WTC11 (cell line): ENCODE data around the gene SBF2. TPM values are rescaled to one million over a fixed set of nuclear protein-coding genes. Genes with fewer than 3 reads are reported as not detected.

Experiments
- ATAC-seq: fragments of 200-7000 bp; cut with Tn5 transposase; 2 replicates; pipeline ENCODE4 v1.10.0; 2021; ENCODE audit warnings: mild to moderate bottlenecking, moderate library complexity
- CTCF ChIA-PET: fragments of 300-600 bp; sonication (Branson Sonifier 250); formaldehyde crosslinking; loops from one replicate; lab custom pipeline; 2021; ENCODE audit warnings: antibody characterized with exemption; lab: Charles Lee
- POLR2A ChIA-PET: fragments of 350-600 bp; sonication (Branson Sonifier 250); formaldehyde crosslinking; loops from one replicate; lab custom pipeline; 2021; ENCODE audit warnings: antibody characterized with exemption; lab: Charles Lee
- DNase-seq: peaks from one replicate; pipeline ENCODE4 v3.0.0; 2021; ENCODE audit warnings: low spot score
- H3K27ac Mint-ChIP-seq: 2 replicates; pipeline ENCODE4 v1.8.0; 2021; ENCODE audit warnings: mixed read lengths
- H3K27me3 Mint-ChIP-seq: 2 replicates; pipeline ENCODE4 v1.8.0; 2021; ENCODE audit warnings: low read depth, mild to moderate bottlenecking, moderate library complexity, mixed read lengths
- H3K36me3 Mint-ChIP-seq: 2 replicates; pipeline ENCODE4 v1.8.0; 2021; ENCODE audit warnings: mixed read lengths
- H3K4me1 Mint-ChIP-seq: 2 replicates; pipeline ENCODE4 v1.8.0; 2022; ENCODE audit warnings: mixed read lengths
- H3K4me3 Mint-ChIP-seq: 2 replicates; pipeline ENCODE4 v1.8.0; 2021; ENCODE audit warnings: mild to moderate bottlenecking, moderate library complexity, mixed read lengths
- H3K9me3 Mint-ChIP-seq: 2 replicates; pipeline ENCODE4 v1.8.0; 2021; ENCODE audit warnings: mixed read lengths
- CBFB ChIP-seq: sonication (generic); formaldehyde crosslinking; IDR thresholded peaks from 2 replicates; pipeline ENCODE4 v1.8.1; 2022; ENCODE audit warnings: mild to moderate bottlenecking, low read depth, missing genetic modification reagents
- CREB1 ChIP-seq: sonication (generic); formaldehyde crosslinking; IDR thresholded peaks from 2 replicates; pipeline ENCODE4 v1.8.0; 2023; ENCODE audit warnings: mild to moderate bottlenecking, missing genetic modification reagents
- ESRRA ChIP-seq: sonication (generic); formaldehyde crosslinking; IDR thresholded peaks from 2 replicates; pipeline ENCODE4 v1.8.1; 2022; ENCODE audit warnings: mild to moderate bottlenecking, missing genetic modification reagents, borderline replicate concordance
- GRHL2 ChIP-seq: fragments of 250-450 bp; sonication (Bioruptor Pico); IDR thresholded peaks from 2 replicates; pipeline ENCODE4 v1.8.0; 2022; ENCODE audit warnings: mild to moderate bottlenecking, moderate library complexity; ENCODE audit not compliant: insufficient replicate concordance, severe bottlenecking
- GTF2I ChIP-seq: fragments of 250-450 bp; sonication (Bioruptor Pico); conservative IDR thresholded peaks from 2 replicates; pipeline ENCODE4 v1.4.0; 2021; ENCODE audit warnings: mild to moderate bottlenecking
- HMGA2 ChIP-seq: fragments of 250-450 bp; sonication (Bioruptor Pico); IDR thresholded peaks from 2 replicates; pipeline ENCODE4 v1.4.0; 2021; ENCODE audit warnings: mild to moderate bottlenecking, moderate library complexity
- KAT7 ChIP-seq: sonication (generic); formaldehyde crosslinking; IDR thresholded peaks from 2 replicates; pipeline ENCODE4 v1.8.1; 2023; ENCODE audit warnings: missing genetic modification reagents, mild to moderate bottlenecking, borderline replicate concordance
- NFATC4 ChIP-seq: fragments of 250-450 bp; sonication (Bioruptor Pico); IDR thresholded peaks from 2 replicates; pipeline ENCODE4 v1.9.0; 2021; ENCODE audit warnings: mild to moderate bottlenecking
- NR1H2 ChIP-seq: sonication (generic); formaldehyde crosslinking; IDR thresholded peaks from 2 replicates; pipeline ENCODE4 v1.9.0; 2021; ENCODE audit warnings: mild to moderate bottlenecking, moderate library complexity, missing genetic modification reagents
- NR2C2 ChIP-seq: sonication (generic); formaldehyde crosslinking; IDR thresholded peaks from 2 replicates; pipeline ENCODE4 v1.8.0; 2022; ENCODE audit warnings: mild to moderate bottlenecking, missing genetic modification reagents
- RORB ChIP-seq: fragments of 250-450 bp; sonication (Bioruptor Pico); IDR thresholded peaks from 2 replicates; pipeline ENCODE4 v1.9.0; 2021; ENCODE audit warnings: mild to moderate bottlenecking
- SMAD4 ChIP-seq: sonication (generic); formaldehyde crosslinking; IDR thresholded peaks from 2 replicates; pipeline ENCODE4 v1.8.0; 2022; ENCODE audit warnings: mild to moderate bottlenecking, missing genetic modification reagents
- SP1 ChIP-seq: sonication (generic); formaldehyde crosslinking; conservative IDR thresholded peaks from 2 replicates; pipeline ENCODE4 v1.8.1; 2022; ENCODE audit warnings: missing genetic modification reagents
- ZNF232 ChIP-seq: sonication (generic); formaldehyde crosslinking; IDR thresholded peaks from 2 replicates; pipeline ENCODE4 v1.8.0; 2022; ENCODE audit warnings: mild to moderate bottlenecking, missing genetic modification reagents
- total RNA-seq: library from RNA; stranded (reverse); gene quantifications from 3 replicates; pipeline ENCODE4 v1.2.3, GENCODE V29; 2021
- TF ChIP-seq, protein P1 (sequence below): sonication (generic); formaldehyde crosslinking; conservative IDR thresholded peaks from 2 replicates; pipeline ENCODE4 v1.8.1; 2023; ENCODE audit warnings: mild to moderate bottlenecking, low read depth, missing genetic modification reagents, moderate library complexity
- TF ChIP-seq, protein P2 (sequence below): sonication (generic); formaldehyde crosslinking; IDR thresholded peaks from 2 replicates; pipeline ENCODE4 v1.8.1; 2022; ENCODE audit warnings: low read depth, missing genetic modification reagents, borderline replicate concordance
- TF ChIP-seq, protein P3 (sequence below): sonication (generic); formaldehyde crosslinking; IDR thresholded peaks from 2 replicates; pipeline ENCODE4 v1.8.0; 2022; ENCODE audit warnings: mild to moderate bottlenecking, missing genetic modification reagents
- TF ChIP-seq, protein P4 (sequence below): fragments of 250-450 bp; sonication (Bioruptor Pico); conservative IDR thresholded peaks from 2 replicates; pipeline ENCODE4 v1.9.0; 2021; ENCODE audit warnings: mild to moderate bottlenecking
- TF ChIP-seq, protein P5 (sequence below): sonication (generic); formaldehyde crosslinking; IDR thresholded peaks from 2 replicates; pipeline ENCODE4 v1.8.1; 2022; ENCODE audit warnings: low read depth, mild to moderate bottlenecking, moderate library complexity, missing genetic modification reagents, borderline replicate concordance
- TF ChIP-seq, protein P6 (sequence below): sonication (generic); formaldehyde crosslinking; IDR thresholded peaks from 2 replicates; pipeline ENCODE4 v1.8.1; 2022; ENCODE audit warnings: mild to moderate bottlenecking, missing genetic modification reagents, moderate library complexity, borderline replicate concordance

The SBF2 gene
- total RNA-seq, 1 experiment from 2014 or later: 47.6 TPM

DNA sequence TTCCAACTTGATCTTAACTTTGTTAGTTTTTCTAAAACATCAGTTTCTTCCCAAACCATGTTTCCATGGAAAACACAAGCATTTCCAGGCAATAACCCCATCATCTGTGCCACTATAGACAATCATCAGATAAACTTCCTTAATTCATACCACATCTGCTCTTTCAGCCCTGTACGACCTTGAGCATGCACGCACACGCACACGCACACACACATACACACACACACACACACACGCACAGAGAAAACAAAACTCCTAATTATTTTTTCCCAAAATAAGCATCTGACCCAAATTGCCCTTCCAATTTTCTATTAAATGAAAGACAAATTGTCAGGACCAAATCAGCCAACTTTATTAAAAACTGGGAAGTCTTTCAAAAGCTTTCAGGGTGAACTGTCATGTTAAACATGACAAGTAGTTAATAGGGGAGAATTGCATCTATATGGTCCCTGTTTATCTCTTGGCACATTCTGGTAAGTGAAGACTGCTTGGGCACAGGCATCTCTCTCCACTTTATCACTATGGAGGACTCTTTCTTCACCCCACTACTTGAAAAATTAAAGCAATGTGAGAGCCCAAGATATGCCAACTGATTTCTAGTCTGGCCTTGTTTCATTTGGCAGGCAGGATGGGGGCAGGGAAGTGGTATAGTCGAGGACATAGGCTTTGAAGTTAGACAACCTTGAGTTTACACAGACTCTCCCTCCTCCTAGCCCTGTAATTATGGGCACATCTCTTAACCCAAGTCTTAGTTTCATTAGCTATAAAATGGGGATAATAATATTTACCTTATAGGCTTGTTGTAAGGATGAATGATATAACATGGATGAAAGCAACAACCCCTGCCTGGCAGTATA is 25.9 kb upstream of the SBF2 start:
- H3K4me3 Mint-ChIP-seq: no peak overlapping the region
- no peak for DNase-seq
- TF ChIP-seq SP1: no peak
- no peak for TF ChIP-seq RORB
- TF ChIP-seq, protein P1, sequence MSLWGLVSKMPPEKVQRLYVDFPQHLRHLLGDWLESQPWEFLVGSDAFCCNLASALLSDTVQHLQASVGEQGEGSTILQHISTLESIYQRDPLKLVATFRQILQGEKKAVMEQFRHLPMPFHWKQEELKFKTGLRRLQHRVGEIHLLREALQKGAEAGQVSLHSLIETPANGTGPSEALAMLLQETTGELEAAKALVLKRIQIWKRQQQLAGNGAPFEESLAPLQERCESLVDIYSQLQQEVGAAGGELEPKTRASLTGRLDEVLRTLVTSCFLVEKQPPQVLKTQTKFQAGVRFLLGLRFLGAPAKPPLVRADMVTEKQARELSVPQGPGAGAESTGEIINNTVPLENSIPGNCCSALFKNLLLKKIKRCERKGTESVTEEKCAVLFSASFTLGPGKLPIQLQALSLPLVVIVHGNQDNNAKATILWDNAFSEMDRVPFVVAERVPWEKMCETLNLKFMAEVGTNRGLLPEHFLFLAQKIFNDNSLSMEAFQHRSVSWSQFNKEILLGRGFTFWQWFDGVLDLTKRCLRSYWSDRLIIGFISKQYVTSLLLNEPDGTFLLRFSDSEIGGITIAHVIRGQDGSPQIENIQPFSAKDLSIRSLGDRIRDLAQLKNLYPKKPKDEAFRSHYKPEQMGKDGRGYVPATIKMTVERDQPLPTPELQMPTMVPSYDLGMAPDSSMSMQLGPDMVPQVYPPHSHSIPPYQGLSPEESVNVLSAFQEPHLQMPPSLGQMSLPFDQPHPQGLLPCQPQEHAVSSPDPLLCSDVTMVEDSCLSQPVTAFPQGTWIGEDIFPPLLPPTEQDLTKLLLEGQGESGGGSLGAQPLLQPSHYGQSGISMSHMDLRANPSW (CRISPR knock-in tag): no peak
- no peak for TF ChIP-seq HMGA2
- TF ChIP-seq KAT7 (CRISPR knock-in tag): no peak
- TF ChIP-seq, protein P2, sequence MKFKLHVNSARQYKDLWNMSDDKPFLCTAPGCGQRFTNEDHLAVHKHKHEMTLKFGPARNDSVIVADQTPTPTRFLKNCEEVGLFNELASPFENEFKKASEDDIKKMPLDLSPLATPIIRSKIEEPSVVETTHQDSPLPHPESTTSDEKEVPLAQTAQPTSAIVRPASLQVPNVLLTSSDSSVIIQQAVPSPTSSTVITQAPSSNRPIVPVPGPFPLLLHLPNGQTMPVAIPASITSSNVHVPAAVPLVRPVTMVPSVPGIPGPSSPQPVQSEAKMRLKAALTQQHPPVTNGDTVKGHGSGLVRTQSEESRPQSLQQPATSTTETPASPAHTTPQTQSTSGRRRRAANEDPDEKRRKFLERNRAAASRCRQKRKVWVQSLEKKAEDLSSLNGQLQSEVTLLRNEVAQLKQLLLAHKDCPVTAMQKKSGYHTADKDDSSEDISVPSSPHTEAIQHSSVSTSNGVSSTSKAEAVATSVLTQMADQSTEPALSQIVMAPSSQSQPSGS: no peak
- no peak for TF ChIP-seq NR1H2 (CRISPR knock-in tag)
- TF ChIP-seq GTF2I (CRISPR knock-in tag): no peak
- TF ChIP-seq, protein P3, sequence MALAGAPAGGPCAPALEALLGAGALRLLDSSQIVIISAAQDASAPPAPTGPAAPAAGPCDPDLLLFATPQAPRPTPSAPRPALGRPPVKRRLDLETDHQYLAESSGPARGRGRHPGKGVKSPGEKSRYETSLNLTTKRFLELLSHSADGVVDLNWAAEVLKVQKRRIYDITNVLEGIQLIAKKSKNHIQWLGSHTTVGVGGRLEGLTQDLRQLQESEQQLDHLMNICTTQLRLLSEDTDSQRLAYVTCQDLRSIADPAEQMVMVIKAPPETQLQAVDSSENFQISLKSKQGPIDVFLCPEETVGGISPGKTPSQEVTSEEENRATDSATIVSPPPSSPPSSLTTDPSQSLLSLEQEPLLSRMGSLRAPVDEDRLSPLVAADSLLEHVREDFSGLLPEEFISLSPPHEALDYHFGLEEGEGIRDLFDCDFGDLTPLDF (CRISPR knock-in tag): no peak
- TF ChIP-seq, protein P4, sequence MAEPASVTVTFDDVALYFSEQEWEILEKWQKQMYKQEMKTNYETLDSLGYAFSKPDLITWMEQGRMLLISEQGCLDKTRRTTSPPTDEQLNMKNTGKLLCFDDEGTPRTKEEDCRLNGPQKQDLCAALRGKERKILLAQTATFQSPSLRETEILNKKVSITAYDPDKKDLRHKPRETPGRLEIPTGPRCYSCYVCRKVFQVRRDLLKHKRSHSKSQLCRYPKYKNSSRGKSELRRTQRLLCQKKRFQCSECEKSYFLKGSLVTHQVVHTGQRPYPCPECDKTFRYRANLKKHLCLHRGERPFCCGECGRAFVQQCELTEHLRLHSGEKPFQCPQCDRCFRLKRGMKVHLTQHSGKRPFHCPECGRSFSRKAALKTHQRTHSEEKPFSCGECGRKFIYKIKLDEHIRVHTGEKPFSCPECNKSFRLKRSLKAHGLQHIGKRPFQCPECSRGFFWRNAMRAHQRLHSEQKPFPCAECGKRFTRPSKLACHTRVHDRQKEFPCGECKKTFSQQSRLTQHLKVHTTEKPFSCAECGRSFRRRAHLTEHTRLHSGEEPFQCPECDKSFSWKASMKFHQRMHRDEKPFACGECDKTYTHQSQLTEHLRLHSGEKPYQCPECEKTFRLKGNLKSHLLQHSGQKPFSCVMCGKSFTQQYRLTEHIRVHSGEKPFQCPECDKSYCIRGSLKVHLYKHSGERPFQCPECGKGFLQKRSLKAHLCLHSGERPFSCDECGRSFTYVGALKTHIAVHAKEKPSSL (CRISPR knock-in tag): no peak
- TF ChIP-seq ZNF232 (CRISPR knock-in tag): no peak
- TF ChIP-seq SMAD4 (CRISPR knock-in tag): no peak
- no peak for TF ChIP-seq ESRRA (CRISPR knock-in tag)
- TF ChIP-seq, protein P5, sequence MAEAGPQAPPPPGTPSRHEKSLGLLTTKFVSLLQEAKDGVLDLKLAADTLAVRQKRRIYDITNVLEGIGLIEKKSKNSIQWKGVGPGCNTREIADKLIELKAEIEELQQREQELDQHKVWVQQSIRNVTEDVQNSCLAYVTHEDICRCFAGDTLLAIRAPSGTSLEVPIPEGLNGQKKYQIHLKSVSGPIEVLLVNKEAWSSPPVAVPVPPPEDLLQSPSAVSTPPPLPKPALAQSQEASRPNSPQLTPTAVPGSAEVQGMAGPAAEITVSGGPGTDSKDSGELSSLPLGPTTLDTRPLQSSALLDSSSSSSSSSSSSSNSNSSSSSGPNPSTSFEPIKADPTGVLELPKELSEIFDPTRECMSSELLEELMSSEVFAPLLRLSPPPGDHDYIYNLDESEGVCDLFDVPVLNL (CRISPR knock-in tag): no peak
- TF ChIP-seq CREB1 (CRISPR knock-in tag): no peak
- no peak for TF ChIP-seq NR2C2 (CRISPR knock-in tag)
- no peak for TF ChIP-seq NFATC4 (CRISPR knock-in tag)
- TF ChIP-seq, protein P6, sequence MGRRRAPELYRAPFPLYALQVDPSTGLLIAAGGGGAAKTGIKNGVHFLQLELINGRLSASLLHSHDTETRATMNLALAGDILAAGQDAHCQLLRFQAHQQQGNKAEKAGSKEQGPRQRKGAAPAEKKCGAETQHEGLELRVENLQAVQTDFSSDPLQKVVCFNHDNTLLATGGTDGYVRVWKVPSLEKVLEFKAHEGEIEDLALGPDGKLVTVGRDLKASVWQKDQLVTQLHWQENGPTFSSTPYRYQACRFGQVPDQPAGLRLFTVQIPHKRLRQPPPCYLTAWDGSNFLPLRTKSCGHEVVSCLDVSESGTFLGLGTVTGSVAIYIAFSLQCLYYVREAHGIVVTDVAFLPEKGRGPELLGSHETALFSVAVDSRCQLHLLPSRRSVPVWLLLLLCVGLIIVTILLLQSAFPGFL (CRISPR knock-in tag): no peak
- TF ChIP-seq GRHL2 (CRISPR knock-in tag): no peak
- no peak for TF ChIP-seq CBFB (CRISPR knock-in tag)
- TF ChIP-seq, all 79 proteins: peak for 0
- no peaks in the 10 kb centered on the region; the same call in 1 of the 2 replicates for H3K27me3 Mint-ChIP-seq
- ATAC-seq: no peak
- ChIA-PET POLR2A (interaction anchor here (0.8 kb wide), 1 partner anchor 16 kb away, joined by 3 read pairs; no protein-coding TSS in a partner anchor), CTCF (no interaction called here)
- H3K9me3 Mint-ChIP-seq: no peaks in the 10 kb centered on the region
- peaks cover 58% of the 10 kb centered on the region for H3K4me1 Mint-ChIP-seq
- no peak overlapping the region for H3K27ac Mint-ChIP-seq
- no peaks in the 10 kb centered on the region for H3K36me3 Mint-ChIP-seq
